G401 (cell line): ENCODE measurements around the gene SMIM41. TPM values are rescaled to one million over a fixed set of nuclear protein-coding genes. Genes with fewer than 3 reads are reported as not detected.

Experiments used
- DNase-seq: peaks from one replicate; pipeline ENCODE4 v3.0.0-alpha.2; 2015; ENCODE audit warnings: low spot score
- in situ Hi-C: cut with HindIII; loops from 2 replicates; pipeline ENCODE4 v1.10.0; 2016; ENCODE audit warnings: low sequenced_read_pairs, mixed read lengths
- total RNA-seq: library from RNA; depleted of rRNA; stranded (reverse); fragments of >200 nt; shearing (Covaris generic); gene quantifications from 2 replicates; pipeline ENCODE4 v1.2.3, GENCODE V29; 2014

Gene SMIM41
- total RNA-seq, 1 experiment from 2014 or later: not detected

GRCh38 chr12:52049688-52050087 is 29.8 kb upstream of the SMIM41 start:
- in situ Hi-C loops: no loop called here
- no peak for DNase-seq

DNA sequence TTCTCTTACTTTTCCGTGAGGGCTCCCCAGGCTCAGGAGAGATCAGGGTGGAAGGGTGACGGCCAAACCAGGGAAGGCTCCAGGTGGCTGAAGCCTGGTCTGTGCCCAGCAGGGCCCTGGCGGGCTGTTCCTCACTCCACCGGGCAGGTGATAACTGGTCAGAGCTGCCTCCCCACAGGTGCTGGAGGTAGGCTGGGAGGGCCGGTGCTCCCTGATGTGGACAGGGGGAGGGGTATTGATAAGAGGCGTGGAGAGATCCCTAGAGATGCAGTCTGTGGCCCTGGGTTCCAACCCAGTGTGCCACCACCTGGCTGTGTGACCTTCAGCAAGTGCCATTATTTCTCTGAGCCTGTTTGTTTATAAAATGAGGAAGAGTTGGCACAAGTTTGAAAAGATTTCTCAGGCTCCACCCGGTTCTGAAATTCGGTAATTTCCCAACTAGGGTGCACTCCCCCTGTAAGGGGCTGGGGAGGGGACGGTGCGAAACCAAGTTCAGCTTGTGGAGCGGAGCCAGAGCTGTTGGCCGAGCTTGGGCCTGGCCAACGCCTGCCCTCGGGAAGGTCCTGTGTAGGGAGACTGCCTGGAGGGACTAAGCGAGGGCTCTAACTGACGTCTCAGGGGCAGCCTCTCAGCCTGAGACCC is 29.3 kb upstream of the SMIM41 start:
- DNase-seq: no peak
- in situ Hi-C loops: no loop called here

- peak; percentile 72 for DNase-seq
- in situ Hi-C loops: no loop called here
Measured at GRCh38 chr12:52050758-52051541, 28.6 kb upstream of the SMIM41 start, which contains the start of gene NR4A1. TSS of gene NR4A1 (plus strand) at chr12:52051442. CDS start at chr12:52054329, 2,887 bp downstream.

- in situ Hi-C loops: no loop called here
- no peak for DNase-seq
Measured at GRCh38 chr12:52052468-52053186, 26.9 kb upstream of the SMIM41 start.

DNA sequence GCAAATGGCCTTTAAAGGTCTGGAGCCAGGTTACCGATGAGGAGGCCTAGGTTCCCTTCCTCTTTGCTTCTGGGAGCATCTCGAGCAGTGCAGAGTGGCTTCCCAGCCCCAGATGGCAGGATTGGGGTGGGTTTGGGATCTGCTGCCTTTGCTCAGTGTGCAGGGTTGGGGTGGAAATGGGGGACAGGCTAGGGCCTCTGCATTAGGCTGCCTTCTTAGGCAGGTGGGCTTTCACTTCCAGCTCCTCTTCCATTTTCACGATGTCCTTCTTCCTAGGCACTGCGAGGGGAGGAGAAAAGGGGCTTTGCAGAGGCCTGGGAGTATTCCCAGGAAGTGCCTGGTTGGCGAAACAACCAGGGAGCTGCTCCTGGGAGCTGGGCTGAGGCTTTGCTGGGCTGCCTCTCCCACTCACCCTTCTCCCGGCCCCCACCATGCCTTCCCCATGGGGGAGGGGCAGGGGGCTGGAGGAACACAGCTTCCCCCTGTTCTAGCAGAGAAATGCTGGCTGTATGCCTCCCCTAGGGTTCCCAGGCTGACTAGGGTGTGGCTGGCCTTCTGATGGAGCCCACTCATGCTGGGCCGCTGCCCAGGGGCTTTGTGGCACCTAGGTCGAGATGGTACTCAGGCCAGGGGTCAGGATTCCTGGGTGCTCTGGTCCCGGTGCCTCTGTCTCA is 25.8 kb upstream of the SMIM41 start:
- no peak for DNase-seq
- in situ Hi-C loops: no loop called here

DNA sequence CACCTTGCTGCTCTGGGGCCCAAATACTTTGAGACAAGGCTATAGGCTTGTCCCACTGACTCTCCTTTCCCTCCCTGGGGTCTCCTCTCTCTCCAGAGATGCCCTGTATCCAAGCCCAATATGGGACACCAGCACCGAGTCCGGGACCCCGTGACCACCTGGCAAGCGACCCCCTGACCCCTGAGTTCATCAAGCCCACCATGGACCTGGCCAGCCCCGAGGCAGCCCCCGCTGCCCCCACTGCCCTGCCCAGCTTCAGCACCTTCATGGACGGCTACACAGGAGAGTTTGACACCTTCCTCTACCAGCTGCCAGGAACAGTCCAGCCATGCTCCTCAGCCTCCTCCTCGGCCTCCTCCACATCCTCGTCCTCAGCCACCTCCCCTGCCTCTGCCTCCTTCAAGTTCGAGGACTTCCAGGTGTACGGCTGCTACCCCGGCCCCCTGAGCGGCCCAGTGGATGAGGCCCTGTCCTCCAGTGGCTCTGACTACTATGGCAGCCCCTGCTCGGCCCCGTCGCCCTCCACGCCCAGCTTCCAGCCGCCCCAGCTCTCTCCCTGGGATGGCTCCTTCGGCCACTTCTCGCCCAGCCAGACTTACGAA is 25.2 kb upstream of the SMIM41 start:
- in situ Hi-C loops: no loop called here
- DNase-seq: no peak

DNA sequence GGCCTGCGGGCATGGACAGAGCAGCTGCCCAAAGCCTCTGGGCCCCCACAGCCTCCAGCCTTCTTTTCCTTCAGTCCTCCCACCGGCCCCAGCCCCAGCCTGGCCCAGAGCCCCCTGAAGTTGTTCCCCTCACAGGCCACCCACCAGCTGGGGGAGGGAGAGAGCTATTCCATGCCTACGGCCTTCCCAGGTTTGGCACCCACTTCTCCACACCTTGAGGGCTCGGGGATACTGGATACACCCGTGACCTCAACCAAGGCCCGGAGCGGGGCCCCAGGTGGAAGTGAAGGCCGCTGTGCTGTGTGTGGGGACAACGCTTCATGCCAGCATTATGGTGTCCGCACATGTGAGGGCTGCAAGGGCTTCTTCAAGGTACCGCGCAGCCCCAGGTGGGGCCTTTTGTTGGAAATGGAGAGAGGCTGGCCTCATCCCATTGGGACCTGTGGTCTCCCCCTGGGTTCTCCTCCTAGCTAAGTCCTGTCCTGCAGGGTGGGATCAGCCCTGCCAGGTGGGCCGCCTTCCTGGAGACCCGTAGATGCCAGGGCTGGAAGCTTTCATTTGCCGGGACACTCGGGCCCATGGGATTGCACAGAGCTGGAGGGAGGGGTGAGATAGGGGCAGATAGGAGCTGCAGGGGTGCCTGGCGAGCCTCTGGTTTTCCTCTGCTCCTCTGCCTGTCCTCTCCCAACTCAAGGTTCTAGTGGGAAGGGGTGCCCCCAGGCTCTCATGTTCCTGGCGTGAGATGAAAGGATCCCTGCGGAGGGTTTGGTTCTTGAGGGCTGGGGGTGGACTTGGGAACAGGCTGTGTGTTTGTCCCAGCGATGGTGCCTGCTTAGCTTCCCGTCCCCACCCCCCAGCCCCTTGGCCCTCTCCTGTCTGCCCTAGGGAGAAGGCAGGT is 24.4 kb upstream of the SMIM41 start:
- in situ Hi-C loops: no loop called here
- no peak for DNase-seq

GRCh38 chr12:52055731-52056711 is 23.5 kb upstream of the SMIM41 start:
- DNase-seq: no peak
- in situ Hi-C loops: no loop called here

DNA sequence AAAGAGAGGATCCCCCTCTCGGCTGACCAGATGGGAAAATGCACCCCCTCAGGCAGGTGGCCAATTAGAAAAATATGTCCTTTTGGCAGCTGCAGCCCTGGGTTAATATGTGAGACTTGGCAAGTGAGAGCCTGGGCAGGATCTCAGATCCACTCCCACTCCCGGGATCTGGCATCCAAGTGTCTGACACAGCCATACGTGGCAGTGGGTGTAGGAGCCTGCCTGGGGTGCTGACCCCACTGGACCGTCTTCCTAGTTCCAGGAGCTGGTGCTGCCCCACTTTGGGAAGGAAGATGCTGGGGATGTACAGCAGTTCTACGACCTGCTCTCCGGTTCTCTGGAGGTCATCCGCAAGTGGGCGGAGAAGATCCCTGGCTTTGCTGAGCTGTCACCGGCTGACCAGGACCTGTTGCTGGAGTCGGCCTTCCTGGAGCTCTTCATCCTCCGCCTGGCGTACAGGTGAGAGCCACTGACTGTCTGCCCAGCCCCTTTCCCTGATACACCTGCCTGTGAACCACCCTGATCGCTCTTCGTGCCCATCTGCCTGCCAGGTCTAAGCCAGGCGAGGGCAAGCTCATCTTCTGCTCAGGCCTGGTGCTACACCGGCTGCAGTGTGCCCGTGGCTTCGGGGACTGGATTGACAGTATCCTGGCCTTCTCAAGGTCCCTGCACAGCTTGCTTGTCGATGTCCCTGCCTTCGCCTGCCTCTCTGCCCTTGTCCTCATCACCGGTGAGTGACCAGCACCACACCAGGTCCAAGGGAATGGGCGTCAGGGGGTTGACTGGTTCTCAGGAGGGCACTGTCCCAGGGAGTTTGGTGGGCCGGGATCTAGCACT is 22.5 kb upstream of the SMIM41 start:
- in situ Hi-C loops: no loop called here

DNA sequence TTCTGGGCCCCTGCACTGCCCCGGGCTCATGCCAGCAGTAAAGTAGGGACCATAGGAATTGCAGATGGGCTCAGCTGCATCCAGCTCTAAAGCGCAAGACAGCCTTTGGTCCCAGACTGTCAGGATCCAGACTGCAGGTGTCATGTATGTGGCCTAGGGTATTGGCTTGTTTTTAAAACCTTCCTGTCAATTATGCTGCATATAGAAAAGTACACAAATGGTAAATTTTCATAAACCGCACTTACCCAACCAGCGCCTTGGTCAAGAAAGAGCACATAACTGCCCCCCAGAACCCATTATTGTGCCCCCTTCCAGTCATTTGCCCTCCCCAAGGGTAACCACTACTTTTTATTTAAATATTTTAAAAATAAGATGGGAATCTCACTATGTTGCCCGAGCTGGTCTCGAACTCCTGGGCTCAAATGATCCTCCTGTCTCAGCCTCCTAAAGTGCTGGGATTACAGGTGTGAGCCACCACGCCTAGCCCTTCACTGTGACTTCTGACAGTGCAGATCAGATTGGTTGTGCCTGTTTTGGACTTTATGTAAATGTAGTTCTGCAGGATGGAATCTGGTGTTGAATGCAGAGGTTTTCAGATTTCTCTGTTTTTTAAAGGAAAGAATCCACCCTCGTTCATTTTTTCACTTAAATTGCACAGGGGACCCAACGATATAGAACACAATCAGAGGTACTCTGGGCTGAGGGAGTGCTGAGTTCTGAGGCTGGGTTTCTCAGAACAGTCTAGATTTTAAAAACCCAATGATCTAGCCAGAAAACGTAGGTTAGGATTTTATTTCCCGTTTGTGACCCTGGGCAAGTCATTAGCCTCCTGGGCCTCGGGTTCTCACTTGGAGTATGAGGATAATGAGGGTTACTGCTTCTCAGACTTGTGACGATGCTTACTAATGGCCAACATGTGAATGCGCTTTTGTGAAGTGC is 21.6 kb upstream of the SMIM41 start:
- DNase-seq: no peak
- in situ Hi-C loops: no loop called here

More for the DNA sequence above, 22.5 kb upstream of the SMIM41 start:
- peak; percentile 58 for DNase-seq

DNA sequence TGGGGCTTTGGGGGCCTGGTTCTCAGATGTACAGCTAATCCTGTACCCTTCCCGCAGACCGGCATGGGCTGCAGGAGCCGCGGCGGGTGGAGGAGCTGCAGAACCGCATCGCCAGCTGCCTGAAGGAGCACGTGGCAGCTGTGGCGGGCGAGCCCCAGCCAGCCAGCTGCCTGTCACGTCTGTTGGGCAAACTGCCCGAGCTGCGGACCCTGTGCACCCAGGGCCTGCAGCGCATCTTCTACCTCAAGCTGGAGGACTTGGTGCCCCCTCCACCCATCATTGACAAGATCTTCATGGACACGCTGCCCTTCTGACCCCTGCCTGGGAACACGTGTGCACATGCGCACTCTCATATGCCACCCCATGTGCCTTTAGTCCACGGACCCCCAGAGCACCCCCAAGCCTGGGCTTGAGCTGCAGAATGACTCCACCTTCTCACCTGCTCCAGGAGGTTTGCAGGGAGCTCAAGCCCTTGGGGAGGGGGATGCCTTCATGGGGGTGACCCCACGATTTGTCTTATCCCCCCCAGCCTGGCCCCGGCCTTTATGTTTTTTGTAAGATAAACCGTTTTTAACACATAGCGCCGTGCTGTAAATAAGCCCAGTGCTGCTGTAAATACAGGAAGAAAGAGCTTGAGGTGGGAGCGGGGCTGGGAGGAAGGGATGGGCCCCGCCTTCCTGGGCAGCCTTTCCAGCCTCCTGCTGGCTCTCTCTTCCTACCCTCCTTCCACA is 20.7 kb upstream of the SMIM41 start:
- no peak for DNase-seq
- in situ Hi-C loops: no loop called here

- no peak for DNase-seq
Measured at GRCh38 chr12:52059582-52060497, 19.7 kb upstream of the SMIM41 start.

DNA sequence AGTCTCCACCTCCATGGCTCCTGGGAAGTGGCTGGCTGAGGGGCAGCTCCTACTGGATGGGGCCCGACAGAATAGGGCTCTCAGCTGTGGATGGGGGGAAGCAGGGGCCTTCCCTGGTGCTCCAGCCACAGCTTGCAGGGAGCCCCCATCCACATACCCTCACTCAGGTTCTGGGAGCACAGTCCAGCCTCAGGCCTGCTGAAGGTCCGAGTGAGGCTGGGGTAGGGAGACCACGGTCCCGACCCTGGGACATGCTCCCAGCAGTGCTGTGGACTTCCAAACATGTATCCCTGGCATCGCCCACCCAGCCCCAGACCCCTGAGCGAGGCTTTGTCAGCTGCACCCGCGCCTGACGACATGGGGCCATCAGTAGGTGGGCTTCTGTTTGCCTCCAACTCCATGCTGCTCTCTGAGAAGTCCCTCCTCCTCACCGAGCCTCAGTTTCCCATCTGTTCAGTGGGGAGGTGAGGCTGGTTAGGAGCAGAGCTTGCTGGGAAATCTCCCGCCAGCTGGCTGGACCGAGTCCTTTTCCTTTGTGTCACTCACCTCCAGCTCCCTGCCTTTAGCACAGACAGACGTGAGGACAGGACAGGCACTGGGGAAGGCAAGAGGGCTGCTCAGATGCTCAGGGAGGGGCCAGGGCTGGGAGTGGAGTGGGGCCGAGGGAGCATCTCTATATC is 18.9 kb upstream of the SMIM41 start:
- DNase-seq: no peak
- in situ Hi-C loops: no loop called here

More at GRCh38 chr12:52059582-52060497, 19.7 kb upstream of the SMIM41 start:
- in situ Hi-C loops: no loop called here
